ENCODE measurements around the gene ELOB. TPM values are rescaled to one million over a fixed set of nuclear protein-coding genes. Genes with fewer than 3 reads are reported as not detected.

The ELOB gene
- total and polyA plus RNA-seq, 2 of the 8 experiments (the other 6 are each of a cell fraction or from before 2014, with no cell fraction given) = 237 to 1,357 TPM

DNA sequence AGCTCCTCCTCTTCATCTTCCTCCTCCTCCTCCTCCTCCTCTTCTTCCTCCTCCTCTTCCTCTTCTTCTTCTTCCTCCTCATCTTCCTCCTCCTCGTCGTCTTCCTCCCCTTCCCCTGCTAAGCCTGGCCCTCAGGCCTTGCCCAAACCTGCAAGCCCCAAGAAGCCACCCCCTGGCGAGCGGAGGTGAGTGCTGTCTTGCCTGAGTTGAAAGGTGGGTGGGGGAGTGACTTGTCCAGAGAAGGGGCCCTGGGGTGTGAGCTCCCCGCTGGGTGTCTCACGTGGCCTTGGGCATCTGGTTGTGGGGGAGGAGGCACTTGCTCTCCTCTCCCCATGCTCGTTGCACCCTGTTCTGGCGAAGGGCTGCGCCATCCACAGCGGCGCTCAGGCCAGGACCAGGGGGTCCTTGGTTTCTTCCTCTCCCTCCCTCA lies 8.0 kb downstream of the ELOB start (continued):
- TF ChIP-seq CHD1 (IDR thresholded peaks at IDR 0.05; ENCODE audit: low read depth, low read length) = no peak
- TF ChIP-seq, protein P1, sequence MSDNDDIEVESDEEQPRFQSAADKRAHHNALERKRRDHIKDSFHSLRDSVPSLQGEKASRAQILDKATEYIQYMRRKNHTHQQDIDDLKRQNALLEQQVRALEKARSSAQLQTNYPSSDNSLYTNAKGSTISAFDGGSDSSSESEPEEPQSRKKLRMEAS (IDR thresholded peaks at IDR 0.05) = no peak
- no peak for TF ChIP-seq JUN (IDR thresholded peaks at IDR 0.05; ENCODE audit: low read depth, low read length)
